H9 (cell line): ENCODE results near the gene ZNF318. TPM values are rescaled to one million over a fixed set of nuclear protein-coding genes. Genes with fewer than 3 reads are reported as not detected.

Experiments
- DNase-seq: peaks from one replicate; pipeline ENCODE4 v3.0.0-alpha.2; 2017
- H2AFZ ChIP-seq: one replicate; pipeline ENCODE4 v1.6.1; 2013; ENCODE audit warnings: mild to moderate bottlenecking, low read length, control low read depth, moderate library complexity
- H2AK5ac ChIP-seq: 2 replicates; pipeline ENCODE4 v1.6.1; 2013; ENCODE audit warnings: low read length, control low read depth, mixed read lengths; ENCODE audit not compliant: insufficient read length
- H2BK120ac ChIP-seq: one replicate; pipeline ENCODE4 v1.6.1; 2013; ENCODE audit warnings: low read depth, mild to moderate bottlenecking, low read length, control low read depth, inconsistent platforms; ENCODE audit not compliant: poor library complexity, severe bottlenecking
- H2BK12ac ChIP-seq: 2 replicates; pipeline ENCODE4 v1.6.1; 2013; ENCODE audit warnings: low read length, control low read depth, mixed read lengths, low read depth; ENCODE audit not compliant: insufficient read length
- H2BK15ac ChIP-seq: 2 replicates; pipeline ENCODE4 v1.6.1; 2013; ENCODE audit warnings: low read depth, low read length, control low read depth
- H2BK20ac ChIP-seq: one replicate; pipeline ENCODE4 v1.6.1; 2013; ENCODE audit warnings: low read depth, mild to moderate bottlenecking, low read length, control low read depth, inconsistent platforms; ENCODE audit not compliant: poor library complexity, severe bottlenecking
- H2BK5ac ChIP-seq: 2 replicates; pipeline ENCODE4 v1.6.1; 2013; ENCODE audit warnings: low read length, control low read depth, mixed read lengths; ENCODE audit not compliant: insufficient read length
- H3K14ac ChIP-seq: 2 replicates; pipeline ENCODE4 v1.6.1; 2013; ENCODE audit warnings: low read length, control low read depth; ENCODE audit not compliant: insufficient read depth
- H3K18ac ChIP-seq: 2 replicates; pipeline ENCODE4 v1.6.1; 2013; ENCODE audit warnings: low read depth, mild to moderate bottlenecking, mixed read lengths, low read length, control low read depth; ENCODE audit not compliant: insufficient read length
- H3K23ac ChIP-seq: 2 replicates; pipeline ENCODE4 v1.6.1; 2013; ENCODE audit warnings: low read length, control low read depth, mixed read lengths, low read depth; ENCODE audit not compliant: insufficient read length
- H3K23me2 ChIP-seq: 2 replicates; pipeline ENCODE4 v1.6.1; 2013; ENCODE audit warnings: low read depth, mild to moderate bottlenecking, mixed read lengths, low read length, control low read depth; ENCODE audit not compliant: insufficient read length, poor library complexity, severe bottlenecking
- H3K27ac ChIP-seq: 2 replicates; pipeline ENCODE4 v1.5.1; 2013; ENCODE audit warnings: low read length, control low read depth, mixed read lengths, low read depth; ENCODE audit not compliant: insufficient read length
- H3K27me3 ChIP-seq: 2 replicates; pipeline ENCODE4 v1.6.1; 2013; ENCODE audit warnings: low read length, control low read depth, inconsistent platforms; ENCODE audit not compliant: insufficient read depth
- H3K4ac ChIP-seq: 2 replicates; pipeline ENCODE4 v1.6.1; 2013; ENCODE audit warnings: low read depth, mild to moderate bottlenecking, control low read depth, inconsistent platforms, low read length, moderate library complexity
- H3K4me1 ChIP-seq: 2 replicates; pipeline ENCODE4 v1.6.1; 2013; ENCODE audit warnings: low read length, control low read depth, inconsistent platforms; ENCODE audit not compliant: insufficient read depth
- H3K4me2 ChIP-seq: 2 replicates; pipeline ENCODE4 v1.6.1; 2013; ENCODE audit warnings: low read length, control low read depth, mixed read lengths; ENCODE audit not compliant: insufficient read length, insufficient read depth
- H3K56ac ChIP-seq: 2 replicates; pipeline ENCODE4 v1.6.1; 2013; ENCODE audit warnings: low read depth, mild to moderate bottlenecking, mixed read lengths, low read length, control low read depth; ENCODE audit not compliant: insufficient read length
- H3K79me1 ChIP-seq: 2 replicates; pipeline ENCODE4 v1.6.1; 2013; ENCODE audit warnings: low read depth, mild to moderate bottlenecking, moderate library complexity, low read length, control low read depth, inconsistent platforms; ENCODE audit not compliant: insufficient read depth, poor library complexity, severe bottlenecking
- H3K79me2 ChIP-seq: 2 replicates; pipeline ENCODE4 v1.6.1; 2013; ENCODE audit warnings: low read length, control low read depth, inconsistent platforms; ENCODE audit not compliant: insufficient read depth
- H3K9ac ChIP-seq: 2 replicates; pipeline ENCODE4 v1.6.1; 2013; ENCODE audit warnings: low read length, control low read depth, mixed read lengths; ENCODE audit not compliant: insufficient read length; ENCODE audit errors: extremely low read depth
- H3K9me3 ChIP-seq: one replicate; pipeline ENCODE4 v1.6.1; 2013; ENCODE audit warnings: low read depth, low read length, inconsistent platforms; ENCODE audit not compliant: control insufficient read depth
- H3T11ph ChIP-seq: one replicate; pipeline ENCODE4 v1.6.1; 2013; ENCODE audit warnings: mild to moderate bottlenecking, low read length, control low read depth, inconsistent platforms
- H4K20me1 ChIP-seq: one replicate; pipeline ENCODE4 v1.6.1; 2013; ENCODE audit not compliant: control insufficient read depth, insufficient read length, insufficient read depth
- H4K5ac ChIP-seq: 2 replicates; pipeline ENCODE4 v1.6.1; 2013; ENCODE audit warnings: low read depth, mild to moderate bottlenecking, mixed read lengths, low read length, control low read depth; ENCODE audit not compliant: insufficient read length
- H4K8ac ChIP-seq: replicated peaks from 2 replicates; pipeline ENCODE4 v1.6.1; 2013; ENCODE audit warnings: low read length, control low read depth, mixed read lengths, low read depth; ENCODE audit not compliant: insufficient read length
- H4K91ac ChIP-seq: 2 replicates; pipeline ENCODE4 v1.6.1; 2013; ENCODE audit warnings: low read depth, mild to moderate bottlenecking, moderate library complexity, mixed read lengths, low read length, control low read depth; ENCODE audit not compliant: insufficient read length
- H3K27ac Mint-ChIP-seq, 3 experiments: 2 replicates in 2 of 3; 3 replicates in 1 of 3; pipeline ENCODE4 v1.8.0; 2020 to 2021; ENCODE audit warnings: mixed read lengths in 3 of 3, mild to moderate bottlenecking in 1 of 3, moderate library complexity in 1 of 3
- H3K27me3 Mint-ChIP-seq: 2 replicates; pipeline ENCODE4 v1.8.0; 2021; ENCODE audit warnings: low read depth, mild to moderate bottlenecking, moderate library complexity, mixed read lengths
- H3K36me3 Mint-ChIP-seq, 3 experiments: 2 replicates in 2 of 3; 3 replicates in 1 of 3; pipeline ENCODE4 v1.8.0; 2020 to 2021; ENCODE audit warnings: low read depth in 3 of 3, mixed read lengths in 3 of 3; ENCODE audit not compliant: insufficient read depth in 1 of 3
- H3K4me1 Mint-ChIP-seq, 2 experiments: 2 replicates each; pipeline ENCODE4 v1.8.0; 2020; ENCODE audit warnings: mixed read lengths in 2 of 2
- H3K4me3 Mint-ChIP-seq, 2 experiments: 2 replicates in 1 of 2; 3 replicates in 1 of 2; pipeline ENCODE4 v1.8.0; 2020 to 2021; ENCODE audit warnings: mild to moderate bottlenecking in 2 of 2, mixed read lengths in 2 of 2, moderate library complexity in 1 of 2
- H3K9me3 Mint-ChIP-seq, 2 experiments: 2 replicates in 1 of 2; 3 replicates in 1 of 2; pipeline ENCODE4 v1.8.0; 2020; ENCODE audit warnings: mild to moderate bottlenecking in 2 of 2, mixed read lengths in 2 of 2, moderate library complexity in 1 of 2
- WGBS: extraction: QIAGEN DNeasy Blood & Tissue Kit; methylation state at CpG from one replicate; pipeline ENCODE4 v1.1.7; 2013; ENCODE audit warnings: missing lambda C conversion rate, low lambda C conversion rate, mixed read lengths; ENCODE audit not compliant: insufficient read length; ENCODE audit errors: extremely low coverage; 5-methylcytosine and 5-hydroxymethylcytosine counted together
- total RNA-seq: library from RNA; stranded (reverse); gene quantifications from 2 replicates; pipeline ENCODE4 v1.2.1, GENCODE V29; 2021
- TF ChIP-seq, protein P1 (sequence below): fragments of 200-600 bp; sonication (generic); conservative IDR thresholded peaks from 3 replicates; pipeline ENCODE4 v1.8.0; 2021; ENCODE audit warnings: antibody characterized with exemption, mild to moderate bottlenecking

The ZNF318 gene
- total RNA-seq, 1 experiment from 2014 or later = 16.3 TPM

DNA sequence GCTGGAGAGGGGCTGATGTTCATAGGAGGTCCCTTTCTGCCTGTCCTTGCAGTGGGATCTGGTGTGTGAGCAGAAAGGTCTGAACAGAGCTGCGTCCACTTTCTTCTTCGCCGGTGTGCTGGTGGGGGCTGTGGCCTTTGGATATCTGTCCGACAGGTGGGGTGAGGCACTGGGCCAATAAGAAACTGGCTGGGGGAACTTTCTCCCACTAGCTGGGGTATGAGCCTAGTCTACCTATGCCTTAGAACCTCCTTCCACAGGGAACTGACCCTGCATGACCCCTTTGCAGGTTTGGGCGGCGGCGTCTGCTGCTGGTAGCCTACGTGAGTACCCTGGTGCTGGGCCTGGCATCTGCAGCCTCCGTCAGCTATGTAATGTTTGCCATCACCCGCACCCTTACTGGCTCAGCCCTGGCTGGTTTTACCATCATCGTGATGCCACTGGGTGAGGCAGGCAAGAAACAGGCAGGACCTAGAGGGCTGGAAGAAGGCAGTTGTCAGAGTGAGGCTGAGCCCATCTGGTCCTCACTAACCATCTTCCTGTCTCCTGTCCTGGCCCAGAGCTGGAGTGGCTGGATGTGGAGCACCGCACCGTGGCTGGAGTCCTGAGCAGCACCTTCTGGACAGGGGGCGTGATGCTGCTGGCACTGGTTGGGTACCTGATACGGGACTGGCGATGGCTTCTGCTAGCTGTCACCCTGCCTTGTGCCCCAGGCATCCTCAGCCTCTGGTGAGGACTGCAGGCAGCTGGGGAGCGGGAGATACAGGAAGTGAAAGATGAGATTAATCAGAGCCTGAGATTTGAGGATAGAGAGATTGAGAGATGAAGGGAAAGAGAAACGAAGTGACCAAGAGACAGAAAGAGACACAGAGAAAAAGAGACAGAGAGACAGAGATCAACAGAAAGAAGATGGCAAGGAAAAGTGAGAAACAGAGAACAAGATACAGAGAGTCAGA lies 69.8 kb downstream of the ZNF318 start:
- TF ChIP-seq, protein P1, sequence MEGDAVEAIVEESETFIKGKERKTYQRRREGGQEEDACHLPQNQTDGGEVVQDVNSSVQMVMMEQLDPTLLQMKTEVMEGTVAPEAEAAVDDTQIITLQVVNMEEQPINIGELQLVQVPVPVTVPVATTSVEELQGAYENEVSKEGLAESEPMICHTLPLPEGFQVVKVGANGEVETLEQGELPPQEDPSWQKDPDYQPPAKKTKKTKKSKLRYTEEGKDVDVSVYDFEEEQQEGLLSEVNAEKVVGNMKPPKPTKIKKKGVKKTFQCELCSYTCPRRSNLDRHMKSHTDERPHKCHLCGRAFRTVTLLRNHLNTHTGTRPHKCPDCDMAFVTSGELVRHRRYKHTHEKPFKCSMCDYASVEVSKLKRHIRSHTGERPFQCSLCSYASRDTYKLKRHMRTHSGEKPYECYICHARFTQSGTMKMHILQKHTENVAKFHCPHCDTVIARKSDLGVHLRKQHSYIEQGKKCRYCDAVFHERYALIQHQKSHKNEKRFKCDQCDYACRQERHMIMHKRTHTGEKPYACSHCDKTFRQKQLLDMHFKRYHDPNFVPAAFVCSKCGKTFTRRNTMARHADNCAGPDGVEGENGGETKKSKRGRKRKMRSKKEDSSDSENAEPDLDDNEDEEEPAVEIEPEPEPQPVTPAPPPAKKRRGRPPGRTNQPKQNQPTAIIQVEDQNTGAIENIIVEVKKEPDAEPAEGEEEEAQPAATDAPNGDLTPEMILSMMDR = no peak
- no CpG with 5 or more reads among the region's 18 CpGs for WGBS
- no peak overlapping the region for H3K4me3 Mint-ChIP-seq
- no peaks in the 10 kb centered on the region for H3K27me3 ChIP-seq
- H3K18ac ChIP-seq = no peak overlapping the region
- H3K27me3 Mint-ChIP-seq = peaks cover 14% of the 10 kb centered on the region
- no peak overlapping the region for H4K8ac ChIP-seq
- H3K23ac ChIP-seq = no peak overlapping the region
- no peak overlapping the region for H3K9ac ChIP-seq
- no peak overlapping the region for H3K4me2 ChIP-seq
- peaks cover 15% of the 10 kb centered on the region in 2 experiments for H3K4me1 Mint-ChIP-seq
- no peak overlapping the region for H2BK5ac ChIP-seq
- H4K91ac ChIP-seq = no peak overlapping the region
- H3K9me3 ChIP-seq = no peaks in the 10 kb centered on the region
- H3K9me3 Mint-ChIP-seq = no peaks in the 10 kb centered on the region
- H3K27ac Mint-ChIP-seq = peak overlapping the region in 1 of 3 experiments; percentile 2; a peak in 1 of 7 replicates
- peak overlapping the region; percentile 30; the same call in 1 of the 2 replicates for H3K14ac ChIP-seq
- no peaks in the 10 kb centered on the region for H3K79me1 ChIP-seq
- no peak overlapping the region for H4K5ac ChIP-seq
- no peaks in the 10 kb centered on the region for H3K79me2 ChIP-seq
- H2BK12ac ChIP-seq = no peak overlapping the region
- H2AFZ ChIP-seq = no peak overlapping the region
- H3K56ac ChIP-seq = no peak overlapping the region
- no peak overlapping the region for H2BK20ac ChIP-seq
- no peak for DNase-seq
- peaks cover 1% of the 10 kb centered on the region for H4K20me1 ChIP-seq
- peaks cover 0 to 6% (median 4%) of the 10 kb centered on the region in 3 experiments; a peak in 3 of 7 replicates for H3K36me3 Mint-ChIP-seq
- H2AK5ac ChIP-seq = no peak overlapping the region
- H2BK120ac ChIP-seq = no peak overlapping the region
- no peak overlapping the region for H3K4ac ChIP-seq
- H2BK15ac ChIP-seq = no peak overlapping the region
- no peaks in the 10 kb centered on the region for H3K4me1 ChIP-seq
- no peak overlapping the region for H3T11ph ChIP-seq
- H3K27ac ChIP-seq = no peak overlapping the region
- H3K23me2 ChIP-seq = no peaks in the 10 kb centered on the region
